Measurements from ENCODE around the gene DBET.
"Not testable (repeated sequence)": the region's sequence is repeated elsewhere in the genome, so short reads cannot be mapped to it uniquely, and the experiment has no call there.

The DBET gene

DNA sequence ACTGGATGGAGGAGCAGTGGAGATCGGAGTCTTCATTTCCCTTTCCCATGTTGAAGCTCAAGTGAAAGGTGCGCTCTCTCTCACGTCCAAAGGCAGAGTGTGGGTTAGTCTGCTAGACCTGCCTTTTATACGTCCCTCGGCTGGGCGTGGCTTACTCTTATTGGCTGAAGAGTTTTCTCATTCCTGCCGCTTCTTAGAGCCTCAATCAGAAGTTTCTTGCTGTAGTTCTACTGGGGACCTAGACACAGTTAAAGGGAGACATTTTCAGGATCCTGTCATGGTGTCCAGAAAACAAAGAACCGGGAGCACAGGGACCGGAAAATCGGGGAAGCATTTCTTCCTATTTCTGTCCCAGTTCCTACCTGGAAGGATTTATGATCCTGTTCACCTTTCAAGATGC is 37.1 kb upstream of the DBET start, which contains the start of gene FRG2:
Gene FRG2, minus strand, starts transcription at position 101 of the 400 bp plus-strand sequence. Its CDS starts 52 bp downstream, at position 49.
- not testable (repeated sequence) for TF ChIP-seq POLR2AphosphoS5 (IDR thresholded peaks at IDR 0.05; ENCODE audit: low read depth, low read length); TAF1 (IDR thresholded peaks at IDR 0.05; ENCODE audit: borderline replicate concordance, insufficient read depth, low read length); FOXP2 (optimal IDR thresholded peaks at IDR 0.05; ENCODE audit: borderline replicate concordance, extremely low read depth, extremely low read length, insufficient read depth)

Measured in PFSK-1 (cell line).